ENCODE data around the gene PJA2.

Gene PJA2

GRCh38 chr5:109406719-109407118 lies 3.1 kb downstream of the PJA2 start:
- TF ChIP-seq CTCF (IDR thresholded peaks at IDR 0.05), result no peak

- no peak for TF ChIP-seq CTCF (IDR thresholded peaks at IDR 0.05)
Measured at GRCh38 chr5:109404428-109404960, 5.3 kb downstream of the PJA2 start.

GRCh38 chr5:109403469-109403868 lies 6.3 kb downstream of the PJA2 start:
- no peak for TF ChIP-seq CTCF (IDR thresholded peaks at IDR 0.05)

GRCh38 chr5:109399092-109399759 lies 10.5 kb downstream of the PJA2 start:
- TF ChIP-seq CTCF (IDR thresholded peaks at IDR 0.05), result no peak

- no peak for TF ChIP-seq CTCF (IDR thresholded peaks at IDR 0.05)
Measured at GRCh38 chr5:109396965-109397364, 12.8 kb downstream of the PJA2 start.

- TF ChIP-seq CTCF (IDR thresholded peaks at IDR 0.05), result no peak
Measured at GRCh38 chr5:109394806-109395205, 15.0 kb downstream of the PJA2 start.

GRCh38 chr5:109390188-109390587 lies 19.6 kb downstream of the PJA2 start:
- no peak for TF ChIP-seq CTCF (IDR thresholded peaks at IDR 0.05)

- no peak for TF ChIP-seq CTCF (IDR thresholded peaks at IDR 0.05)
Measured at GRCh38 chr5:109388407-109388806, 21.4 kb downstream of the PJA2 start.

All from LNCAP (cell line).